Neuronal stem cell (in vitro differentiated cells): ENCODE measurements around the gene CCDC57.

Experiments
- DNase-seq: peaks from one replicate; pipeline ENCODE4 v3.0.0-alpha.2; 2013; ENCODE audit warnings: low spot score
- H2AFZ ChIP-seq: one replicate; pipeline ENCODE4 v1.6.1; 2013; ENCODE audit warnings: mild to moderate bottlenecking, low read length, inconsistent platforms
- H2AK5ac ChIP-seq: 2 replicates; pipeline ENCODE4 v1.6.1; 2013; ENCODE audit warnings: low read depth, mild to moderate bottlenecking, inconsistent platforms, low read length, moderate library complexity, mixed read lengths
- H2BK120ac ChIP-seq: 2 replicates; pipeline ENCODE4 v1.6.1; 2013; ENCODE audit warnings: low read depth, mild to moderate bottlenecking, inconsistent platforms, low read length, moderate library complexity, mixed read lengths
- H2BK12ac ChIP-seq: one replicate; pipeline ENCODE4 v1.6.1; 2013; ENCODE audit warnings: low read length, inconsistent platforms
- H2BK15ac ChIP-seq: 2 replicates; pipeline ENCODE4 v1.6.1; 2013; ENCODE audit warnings: mild to moderate bottlenecking, low read length, inconsistent platforms, mixed read lengths
- H2BK5ac ChIP-seq: one replicate; pipeline ENCODE4 v1.6.1; 2013; ENCODE audit warnings: inconsistent platforms, mild to moderate bottlenecking, low read length, moderate library complexity
- H3K14ac ChIP-seq: one replicate; pipeline ENCODE4 v1.6.1; 2013; ENCODE audit warnings: low read length, inconsistent platforms
- H3K18ac ChIP-seq: 2 replicates; pipeline ENCODE4 v1.6.1; 2013; ENCODE audit warnings: low read length, inconsistent platforms
- H3K23ac ChIP-seq: 2 replicates; pipeline ENCODE4 v1.6.1; 2013; ENCODE audit warnings: low read depth, mild to moderate bottlenecking, mixed read lengths, low read length, inconsistent platforms; ENCODE audit not compliant: poor library complexity
- H3K27ac ChIP-seq: replicated peaks from 3 replicates; pipeline ENCODE4 v1.5.1; 2013; ENCODE audit warnings: low read length, inconsistent platforms
- H3K27me3 ChIP-seq, 3 experiments: 2 replicates each; pipeline ENCODE4 v1.6.1; 2013; ENCODE audit warnings: low read length in 3 of 3, mild to moderate bottlenecking in 2 of 3, inconsistent platforms in 1 of 3, low read depth in 1 of 3, mixed read lengths in 1 of 3, moderate library complexity in 1 of 3; ENCODE audit not compliant: control insufficient read depth in 3 of 3, insufficient read depth in 3 of 3
- H3K36me3 ChIP-seq, 2 donors: replicated peaks in 1 of 2; 2 replicates each; pipeline ENCODE4 v1.6.1; 2013; ENCODE audit warnings: low read length in 2 of 2; ENCODE audit not compliant: control insufficient read depth in 2 of 2, insufficient read depth in 2 of 2
- H3K4ac ChIP-seq: 2 replicates; pipeline ENCODE4 v1.6.1; 2013; ENCODE audit warnings: inconsistent platforms, mild to moderate bottlenecking, low read length, moderate library complexity
- H3K4me1 ChIP-seq, 2 donors: 1 replicate in 1 of 2; 2 replicates in 1 of 2; pipeline ENCODE4 v1.6.1; 2013; ENCODE audit warnings: low read length in 2 of 2, low read depth in 1 of 2; ENCODE audit not compliant: control insufficient read depth in 2 of 2, insufficient read depth in 1 of 2
- H3K4me2 ChIP-seq: one replicate; pipeline ENCODE4 v1.6.1; 2013; ENCODE audit warnings: mild to moderate bottlenecking, low read length, inconsistent platforms; ENCODE audit not compliant: insufficient read depth, poor library complexity, severe bottlenecking
- H3K4me3 ChIP-seq, 2 donors: 2 replicates each; pipeline ENCODE4 v1.5.1; 2013; ENCODE audit warnings: low read length in 2 of 2, mild to moderate bottlenecking in 2 of 2, inconsistent platforms in 1 of 2, moderate library complexity in 1 of 2
- H3K79me1 ChIP-seq: one replicate; pipeline ENCODE4 v1.6.1; 2013; ENCODE audit warnings: low read depth, mild to moderate bottlenecking, inconsistent platforms, low read length, moderate library complexity
- H3K9ac ChIP-seq: one replicate; pipeline ENCODE4 v1.6.1; 2013; ENCODE audit warnings: mild to moderate bottlenecking, low read depth, low read length, inconsistent platforms; ENCODE audit not compliant: poor library complexity
- H3K9me3 ChIP-seq, 2 donors: replicated peaks in 1 of 2; 2 replicates each; pipeline versions ENCODE3 to v1.6.1; 2013; ENCODE audit warnings: low read length in 2 of 2, mild to moderate bottlenecking in 2 of 2, inconsistent platforms in 1 of 2, low read depth in 1 of 2, mixed read lengths in 1 of 2, moderate library complexity in 1 of 2; ENCODE audit not compliant: control insufficient read depth in 2 of 2, insufficient read depth in 1 of 2
- H4K8ac ChIP-seq: one replicate; pipeline ENCODE4 v1.6.1; 2013; ENCODE audit warnings: low read depth, mild to moderate bottlenecking, inconsistent platforms, low read length, moderate library complexity
- H4K91ac ChIP-seq: one replicate; pipeline ENCODE4 v1.6.1; 2013; ENCODE audit warnings: low read length, low read depth, mild to moderate bottlenecking, inconsistent platforms; ENCODE audit not compliant: poor library complexity
- WGBS, 2 donors: extraction: QIAGEN DNeasy Blood & Tissue Kit; methylation state at CpG; one replicate each; pipeline ENCODE4 v1.1.7; 2013; ENCODE audit warnings: missing lambda C conversion rate in 2 of 2, mixed read lengths in 1 of 2; ENCODE audit not compliant: insufficient read length in 2 of 2, insufficient replicate concordance in 1 of 2; ENCODE audit errors: extremely low coverage in 2 of 2; 5-methylcytosine and 5-hydroxymethylcytosine counted together

CCDC57 gene

GRCh38 chr17:82231312-82231561 is 18.6 kb upstream of the CCDC57 start:
- Histone ChIP-seq H2BK5ac (peak overlapping the region; percentile 42), H2BK15ac (peak overlapping the region; percentile 58), H3K4me3 (peak overlapping the region; percentile 25 to 78), H4K91ac (no peak overlapping the region), H3K27me3 (peaks cover 21 to 50% (median 44%) of the 10 kb centered on the region in 3 experiments), H4K8ac (no peak overlapping the region), H3K23ac (peak overlapping the region; percentile 16), H2BK120ac (peak overlapping the region; percentile 9), H3K9me3 (peaks cover 0 to 3% of the 10 kb centered on the region in 2 donors), H3K18ac (peak overlapping the region; percentile 98), H3K4me1 (peaks cover 10 to 15% of the 10 kb centered on the region in 2 donors), H3K27ac (no peak overlapping the region), H3K14ac (no peak overlapping the region), H3K9ac (peak overlapping the region; percentile 81), H3K36me3 (no peaks in the 10 kb centered on the region), H3K4me2 (peak overlapping the region; percentile 91), H3K4ac (no peak overlapping the region), H2AFZ (peak overlapping the region; percentile 92), H2AK5ac (peak overlapping the region; percentile 99), H3K79me1 (peaks cover 6% of the 10 kb centered on the region), H2BK12ac (no peak overlapping the region)
- no CpG with 5 or more reads among the region's 18 CpGs for WGBS, 2 donors
- no peak for DNase-seq

GRCh38 chr17:82230609-82231311 is 18.1 kb upstream of the CCDC57 start:
- H3K27ac ChIP-seq: no peak overlapping the region
- H3K4ac ChIP-seq: no peak overlapping the region
- H2BK120ac ChIP-seq: no peak overlapping the region
- peak overlapping the region; percentile 77 for H2BK15ac ChIP-seq
- DNase-seq: peak; percentile 74
- no peak overlapping the region for H4K8ac ChIP-seq
- H3K14ac ChIP-seq: no peak overlapping the region
- peak overlapping the region; percentile 25 to 78 for H3K4me3 ChIP-seq
- H2BK5ac ChIP-seq: peak overlapping the region; percentile 42
- peak overlapping the region; percentile 20 for H2AK5ac ChIP-seq
- peaks cover 10 to 15% of the 10 kb centered on the region in 2 donors for H3K4me1 ChIP-seq
- no peaks in the 10 kb centered on the region for H3K36me3 ChIP-seq
- peak overlapping the region; percentile 92 for H2AFZ ChIP-seq
- peaks cover 3% of the 10 kb centered on the region for H3K79me1 ChIP-seq
- H2BK12ac ChIP-seq: peak overlapping the region; percentile 66
- H3K23ac ChIP-seq: peak overlapping the region; percentile 97
- peaks cover 0 to 3% of the 10 kb centered on the region in 2 donors for H3K9me3 ChIP-seq
- H3K18ac ChIP-seq: peak overlapping the region; percentile 77
- no peak overlapping the region for H4K91ac ChIP-seq
- H3K27me3 ChIP-seq: peaks cover 21 to 50% (median 48%) of the 10 kb centered on the region in 3 experiments
- H3K9ac ChIP-seq: peak overlapping the region; percentile 81
- H3K4me2 ChIP-seq: peak overlapping the region; percentile 91
- no CpG with 5 or more reads among the region's 76 CpGs for WGBS, 2 donors

GRCh38 chr17:82229698-82230608 is 17.3 kb upstream of the CCDC57 start:
- no peak overlapping the region for H3K27ac ChIP-seq
- peaks cover 0 to 3% of the 10 kb centered on the region in 2 donors for H3K9me3 ChIP-seq
- H2BK5ac ChIP-seq: no peak overlapping the region
- no peaks in the 10 kb centered on the region for H3K79me1 ChIP-seq
- no peak overlapping the region for H2AFZ ChIP-seq
- no peak overlapping the region for H4K8ac ChIP-seq
- H2BK15ac ChIP-seq: peak overlapping the region; percentile 77
- peak overlapping the region; percentile 66 for H2BK12ac ChIP-seq
- no peak overlapping the region for H3K4me2 ChIP-seq
- DNase-seq: no peak
- H3K4me1 ChIP-seq: peaks cover 12 to 20% of the 10 kb centered on the region in 2 donors
- H3K4ac ChIP-seq: peak overlapping the region; percentile 44
- no peak overlapping the region for H4K91ac ChIP-seq
- H2AK5ac ChIP-seq: peak overlapping the region; percentile 90
- H3K4me3 ChIP-seq: no peak overlapping the region
- no CpG with 5 or more reads among the region's 28 CpGs for WGBS, 2 donors
- peak overlapping the region; percentile 19 for H2BK120ac ChIP-seq
- peaks cover 21 to 50% (median 50%) of the 10 kb centered on the region in 3 experiments for H3K27me3 ChIP-seq
- H3K23ac ChIP-seq: peak overlapping the region; percentile 97
- no peaks in the 10 kb centered on the region for H3K36me3 ChIP-seq
- H3K9ac ChIP-seq: no peak overlapping the region
- H3K14ac ChIP-seq: no peak overlapping the region
- H3K18ac ChIP-seq: peak overlapping the region; percentile 77
